DND-41 (cell line): ENCODE data around the gene RIPOR1.

ENCODE experiments used
- CTCF ChIP-seq: IDR thresholded peaks from 2 replicates; pipeline ENCODE4 v1.5.1; 2012; ENCODE audit warnings: borderline replicate concordance, low read length, moderate library complexity, mild to moderate bottlenecking; ENCODE audit not compliant: poor library complexity, severe bottlenecking; ENCODE audit errors: extremely low read depth
- EZH2 ChIP-seq: IDR thresholded peaks from 3 replicates; pipeline ENCODE4 v1.6.1; 2012; ENCODE audit warnings: borderline replicate concordance, low read depth, mild to moderate bottlenecking, moderate library complexity, low read length, inconsistent platforms; ENCODE audit not compliant: severe bottlenecking

- TF ChIP-seq EZH2 (no peak), CTCF (no peak)
Measured at GRCh38 chr16:67525176-67525860, 3.3 kb upstream of the RIPOR1 start.
